ENCODE results near the gene KCNQ1. TPM values are rescaled to one million over a fixed set of nuclear protein-coding genes. Genes with fewer than 3 reads are reported as not detected.
A peak's percentile ranks its signal among the peaks of the same experiment; 100 is the strongest.

KCNQ1 gene
- total RNA-seq, 1 donor from 2014 or later = 52.9 TPM

DNA sequence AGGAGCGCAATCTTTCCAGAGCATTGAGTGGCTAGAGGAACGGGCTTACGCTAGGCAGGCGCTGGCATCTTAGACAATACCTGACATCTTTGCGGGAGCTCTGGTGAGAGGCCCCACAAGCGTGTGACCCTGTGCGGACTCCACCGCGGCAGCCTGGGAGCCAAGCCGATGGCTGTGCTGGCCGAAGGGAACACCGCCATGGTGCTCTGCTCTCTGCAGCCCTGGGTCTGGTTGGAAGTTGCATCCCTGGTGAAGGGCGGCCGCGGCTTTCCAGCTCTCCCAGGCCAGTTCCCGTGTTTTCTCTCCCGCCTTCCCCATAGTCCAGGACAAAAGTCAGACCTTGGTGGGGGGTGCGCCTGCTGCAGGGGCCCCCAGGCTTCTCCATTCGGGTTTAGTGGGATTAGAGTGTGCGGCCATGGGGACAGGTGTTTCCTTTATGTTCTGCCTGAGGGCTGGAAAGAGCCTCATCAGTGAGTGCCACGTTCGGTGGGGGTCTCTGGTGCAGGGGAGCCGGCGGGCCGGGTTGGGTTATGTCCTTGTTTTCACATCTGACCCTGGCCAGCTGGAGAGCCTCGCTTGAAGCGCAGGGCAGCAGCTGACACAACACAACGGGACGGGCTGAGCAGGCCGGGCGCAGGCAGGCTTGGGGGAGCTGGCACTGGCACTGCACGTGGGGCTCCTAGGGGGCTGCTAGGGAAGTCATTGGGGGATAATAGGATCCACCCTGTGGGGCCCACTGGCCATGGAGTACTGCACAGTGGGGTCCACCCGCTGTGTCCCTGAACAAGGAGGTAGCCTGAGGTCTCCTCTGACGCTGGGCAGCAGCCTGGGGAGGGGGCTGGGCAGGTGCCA, 94.8 kb downstream of the KCNQ1 start:
- intact Hi-C loops (cut with DNase I) = no loop called here
- DNase-seq (peak; percentile 57), ATAC-seq (no peak)
- no peaks in the 10 kb centered on the region for H3K36me3 ChIP-seq
- TF ChIP-seq, protein P1, sequence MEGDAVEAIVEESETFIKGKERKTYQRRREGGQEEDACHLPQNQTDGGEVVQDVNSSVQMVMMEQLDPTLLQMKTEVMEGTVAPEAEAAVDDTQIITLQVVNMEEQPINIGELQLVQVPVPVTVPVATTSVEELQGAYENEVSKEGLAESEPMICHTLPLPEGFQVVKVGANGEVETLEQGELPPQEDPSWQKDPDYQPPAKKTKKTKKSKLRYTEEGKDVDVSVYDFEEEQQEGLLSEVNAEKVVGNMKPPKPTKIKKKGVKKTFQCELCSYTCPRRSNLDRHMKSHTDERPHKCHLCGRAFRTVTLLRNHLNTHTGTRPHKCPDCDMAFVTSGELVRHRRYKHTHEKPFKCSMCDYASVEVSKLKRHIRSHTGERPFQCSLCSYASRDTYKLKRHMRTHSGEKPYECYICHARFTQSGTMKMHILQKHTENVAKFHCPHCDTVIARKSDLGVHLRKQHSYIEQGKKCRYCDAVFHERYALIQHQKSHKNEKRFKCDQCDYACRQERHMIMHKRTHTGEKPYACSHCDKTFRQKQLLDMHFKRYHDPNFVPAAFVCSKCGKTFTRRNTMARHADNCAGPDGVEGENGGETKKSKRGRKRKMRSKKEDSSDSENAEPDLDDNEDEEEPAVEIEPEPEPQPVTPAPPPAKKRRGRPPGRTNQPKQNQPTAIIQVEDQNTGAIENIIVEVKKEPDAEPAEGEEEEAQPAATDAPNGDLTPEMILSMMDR (IDR thresholded peaks at IDR 0.05) = no peak
- no peaks in the 10 kb centered on the region for H3K4me1 ChIP-seq
- no peak overlapping the region for H3K27ac ChIP-seq
- H3K4me3 ChIP-seq = no peak overlapping the region
- no peaks in the 10 kb centered on the region for H3K9me3 ChIP-seq
- H3K27me3 ChIP-seq = no peaks in the 10 kb centered on the region

DNA sequence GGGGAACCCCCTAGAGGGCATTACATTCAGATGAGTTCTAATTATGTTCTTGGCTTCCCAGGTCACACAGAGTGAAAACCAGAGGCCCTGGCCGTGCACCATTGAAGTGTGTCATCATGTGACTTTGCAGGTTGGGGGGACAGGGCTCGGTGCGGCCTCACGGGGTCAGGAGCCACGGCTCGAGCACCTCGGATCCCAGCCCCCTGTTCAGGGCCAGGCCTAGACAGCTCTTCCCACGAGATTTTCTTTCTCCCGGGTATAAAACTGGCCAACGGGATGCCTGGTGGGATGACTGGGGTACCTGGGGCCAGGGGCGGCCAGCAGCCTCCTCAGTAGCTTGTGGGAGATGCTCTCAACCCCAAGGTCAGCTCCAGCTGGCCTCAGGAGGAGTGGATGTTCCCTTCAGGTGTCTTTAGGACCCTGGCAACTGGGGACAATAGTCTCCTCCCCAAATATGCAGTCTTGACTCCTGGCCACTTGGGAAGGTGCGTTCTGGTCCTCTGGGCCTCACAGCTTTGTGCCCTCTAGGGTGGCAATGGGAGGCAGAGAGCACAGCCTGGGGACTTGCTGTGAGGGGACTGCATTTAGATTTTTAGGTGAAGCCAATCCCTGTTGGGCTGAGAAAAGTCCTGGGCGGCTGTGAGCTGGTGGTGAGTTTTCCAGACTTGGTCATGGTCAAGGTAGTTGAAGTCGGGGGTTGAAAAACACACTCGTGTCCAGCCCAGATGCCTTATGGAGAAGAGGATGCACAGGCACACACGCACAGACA, 95.6 kb downstream of the KCNQ1 start:
- Histone ChIP-seq H3K27ac (no peak overlapping the region), H3K36me3 (no peaks in the 10 kb centered on the region), H3K4me1 (no peaks in the 10 kb centered on the region), H3K27me3 (no peaks in the 10 kb centered on the region), H3K4me3 (no peak overlapping the region), H3K9me3 (no peaks in the 10 kb centered on the region)
- ATAC-seq = no peak
- TF ChIP-seq, protein P1 (IDR thresholded peaks at IDR 0.05) = no peak
- intact Hi-C loops (cut with DNase I) = no loop called here
- DNase-seq = peak; percentile 51

DNA sequence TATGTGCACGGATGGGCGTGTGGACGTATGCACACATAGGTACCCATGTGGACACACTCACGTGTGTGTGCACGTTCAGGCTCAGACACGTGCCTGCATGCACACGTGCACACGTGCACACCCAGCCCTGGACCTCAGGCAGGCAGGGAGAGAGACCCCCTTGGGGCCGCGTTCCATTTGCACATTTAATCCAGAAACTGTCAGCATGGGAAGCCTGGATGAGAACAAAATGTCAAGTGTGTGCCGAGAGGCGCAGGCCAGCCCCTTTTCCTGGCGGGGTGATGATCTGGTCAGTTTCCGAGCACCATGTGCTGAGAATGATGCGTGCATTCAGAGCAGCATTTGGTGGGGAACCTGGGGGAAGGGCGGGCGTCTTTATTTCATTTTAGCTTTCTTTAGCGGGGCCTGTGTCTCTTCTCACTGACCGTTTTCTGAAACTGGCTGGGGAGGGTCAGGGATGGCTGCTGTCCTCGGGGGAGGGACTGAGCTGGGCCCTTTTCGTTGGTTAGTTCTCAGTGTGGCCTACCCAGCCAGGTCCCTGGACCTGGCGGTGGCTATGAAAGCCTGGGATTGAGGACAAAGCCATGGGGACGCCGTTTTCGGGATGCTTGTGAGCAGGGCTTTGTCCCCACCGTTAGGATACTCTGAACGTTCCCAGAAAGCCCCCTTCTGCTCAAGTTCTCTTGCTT, 96.3 kb downstream of the KCNQ1 start:
- TF ChIP-seq, protein P1 (IDR thresholded peaks at IDR 0.05) = no peak
- ATAC-seq (no peak), DNase-seq (peak; percentile 52)
- Histone ChIP-seq H3K27me3 (no peaks in the 10 kb centered on the region), H3K4me3 (no peak overlapping the region), H3K9me3 (no peaks in the 10 kb centered on the region), H3K27ac (no peak overlapping the region), H3K4me1 (no peaks in the 10 kb centered on the region), H3K36me3 (no peaks in the 10 kb centered on the region)
- intact Hi-C loops (cut with DNase I) = no loop called here

DNA sequence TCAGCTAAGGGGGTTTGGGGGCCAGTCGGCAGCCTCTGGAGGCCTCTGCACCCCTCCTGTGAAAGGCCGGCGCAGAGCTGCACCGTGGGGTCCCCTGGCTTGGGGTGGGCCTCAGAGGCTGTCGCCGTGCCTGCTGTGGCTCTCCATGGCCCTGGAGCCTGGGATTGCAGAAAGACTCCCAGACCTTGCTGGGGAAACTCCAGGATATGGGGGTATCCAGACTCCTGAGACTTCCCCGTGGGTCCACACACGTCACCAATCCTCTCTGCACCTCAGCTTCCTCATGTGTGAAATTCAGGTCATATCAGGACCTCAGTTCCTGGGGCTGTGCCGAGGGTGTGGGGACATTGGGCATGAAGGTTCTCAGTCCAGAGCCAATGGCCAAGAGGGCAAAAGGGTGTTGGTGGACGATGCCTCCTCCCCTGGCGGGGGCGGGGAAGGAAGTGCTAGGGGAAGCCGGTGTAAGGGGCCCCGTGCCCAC, 97.1 kb downstream of the KCNQ1 start:
- TF ChIP-seq, protein P1 (IDR thresholded peaks at IDR 0.05) = no peak
- intact Hi-C loops (cut with DNase I) = no loop called here

DNA sequence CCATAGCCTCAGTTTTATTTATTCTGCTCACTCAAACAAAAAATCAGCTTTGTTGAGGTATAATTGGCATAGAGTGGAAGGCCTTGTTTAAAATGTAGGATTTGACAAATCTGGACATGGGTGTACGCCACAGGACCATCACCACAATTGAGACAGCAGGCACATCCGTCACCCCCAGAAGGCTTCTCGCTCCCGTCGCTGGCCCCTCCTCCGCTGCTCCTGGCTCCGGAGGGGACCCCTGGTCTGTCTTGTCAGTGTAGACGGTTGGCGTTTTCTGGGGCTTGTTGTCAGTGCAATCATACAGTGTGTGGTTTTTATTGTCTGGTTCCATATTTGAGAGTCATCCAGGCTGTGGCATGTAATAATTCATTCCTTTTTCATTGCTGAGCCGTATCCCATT, 97.6 kb downstream of the KCNQ1 start:
- Histone ChIP-seq H3K27me3 (no peaks in the 10 kb centered on the region), H3K4me3 (no peak overlapping the region), H3K36me3 (no peaks in the 10 kb centered on the region), H3K27ac (no peak overlapping the region), H3K4me1 (no peaks in the 10 kb centered on the region), H3K9me3 (no peaks in the 10 kb centered on the region)
- intact Hi-C loops (cut with DNase I) = no loop called here
- ATAC-seq (no peak), DNase-seq (peak; percentile 45)
- TF ChIP-seq, protein P1 (IDR thresholded peaks at IDR 0.05) = no peak

More for the DNA sequence above, 97.1 kb downstream of the KCNQ1 start:
- Histone ChIP-seq H3K36me3 (no peaks in the 10 kb centered on the region), H3K27me3 (no peaks in the 10 kb centered on the region), H3K27ac (no peak overlapping the region), H3K4me1 (no peaks in the 10 kb centered on the region), H3K4me3 (no peak overlapping the region), H3K9me3 (no peaks in the 10 kb centered on the region)
- DNase-seq (peak; percentile 55), ATAC-seq (no peak)

All from upper lobe of right lung (tissue), 1 donor.